Thyroid gland (tissue), 4 donors: ENCODE measurements around the gene EBP. TPM values are rescaled to one million over a fixed set of nuclear protein-coding genes. Genes with fewer than 3 reads are reported as not detected.
"Not testable (repeated sequence)": the region's sequence is repeated elsewhere in the genome, so short reads cannot be mapped to it uniquely, and the experiment has no call there.

Source experiments
- DNase-seq, 2 donors: peaks; one replicate each; pipeline ENCODE4 v3.0.0-alpha.2; 2019
- H3K27ac ChIP-seq, 3 donors: fragments of 200-600 bp; sonication (generic); 1 replicate in 2 of 3; 2 replicates in 1 of 3; pipeline ENCODE4 v1.5.1; 2016 to 2019; ENCODE audit warnings: mild to moderate bottlenecking in 1 of 3, moderate library complexity in 1 of 3
- H3K27me3 ChIP-seq: fragments of 200-600 bp; sonication (generic); one replicate; pipeline ENCODE4 v1.5.1; 2019
- H3K36me3 ChIP-seq, 2 donors: fragments of 200-600 bp; sonication (generic); one replicate each; pipeline ENCODE4 v1.5.1; 2016 to 2019
- H3K4me1 ChIP-seq, 2 donors: fragments of 200-600 bp; sonication (generic); one replicate each; pipeline ENCODE4 v1.5.1; 2017 to 2019
- H3K4me3 ChIP-seq, 3 donors: fragments of 200-600 bp; sonication (generic); replicated peaks in 1 of 3; 1 replicate in 2 of 3; 2 replicates in 1 of 3; pipeline ENCODE4 v1.5.1; 2016; ENCODE audit warnings: mild to moderate bottlenecking in 1 of 3
- H3K9me3 ChIP-seq: fragments of 200-600 bp; sonication (generic); one replicate; pipeline ENCODE4 v1.5.1; 2017
- CTCF ChIP-seq, 6 experiments: fragments of 200-600 bp in 3 of 6; fragments of 450-650 bp in 3 of 6; sonication (generic) in 3 of 6; IDR thresholded peaks; one replicate each; pipeline ENCODE4 v1.5.1; 2016 to 2019; ENCODE audit warnings: antibody characterized with exemption in 6 of 6, mild to moderate bottlenecking in 2 of 6, inconsistent platforms in 1 of 6, moderate library complexity in 1 of 6
- POLR2A ChIP-seq, 2 donors: fragments of 450-650 bp; IDR thresholded peaks; one replicate each; pipeline ENCODE4 v1.6.1; 2017; ENCODE audit warnings: antibody characterized with exemption in 2 of 2, mild to moderate bottlenecking in 2 of 2, moderate library complexity in 1 of 2
- WGBS, 2 donors: methylation state at CpG; one replicate each; pipeline ENCODE4 v1.1.5; 2017; 5-methylcytosine and 5-hydroxymethylcytosine counted together
- intact Hi-C: fragments of 100-400 bp; cut with DNase I; formaldehyde crosslinking; loops from one replicate; pipeline ENCODE4 v1.15.1; 2023
- total RNA-seq, 4 donors: library from RNA; depleted of rRNA; stranded (reverse); fragments of >200 nt; gene quantifications; one replicate each; pipeline ENCODE4 v1.2.3, GENCODE V29; 2016

The EBP gene
- total RNA-seq, 4 donors from 2014 or later, result 11.0 to 43.5 (median 35.5) TPM

DNA sequence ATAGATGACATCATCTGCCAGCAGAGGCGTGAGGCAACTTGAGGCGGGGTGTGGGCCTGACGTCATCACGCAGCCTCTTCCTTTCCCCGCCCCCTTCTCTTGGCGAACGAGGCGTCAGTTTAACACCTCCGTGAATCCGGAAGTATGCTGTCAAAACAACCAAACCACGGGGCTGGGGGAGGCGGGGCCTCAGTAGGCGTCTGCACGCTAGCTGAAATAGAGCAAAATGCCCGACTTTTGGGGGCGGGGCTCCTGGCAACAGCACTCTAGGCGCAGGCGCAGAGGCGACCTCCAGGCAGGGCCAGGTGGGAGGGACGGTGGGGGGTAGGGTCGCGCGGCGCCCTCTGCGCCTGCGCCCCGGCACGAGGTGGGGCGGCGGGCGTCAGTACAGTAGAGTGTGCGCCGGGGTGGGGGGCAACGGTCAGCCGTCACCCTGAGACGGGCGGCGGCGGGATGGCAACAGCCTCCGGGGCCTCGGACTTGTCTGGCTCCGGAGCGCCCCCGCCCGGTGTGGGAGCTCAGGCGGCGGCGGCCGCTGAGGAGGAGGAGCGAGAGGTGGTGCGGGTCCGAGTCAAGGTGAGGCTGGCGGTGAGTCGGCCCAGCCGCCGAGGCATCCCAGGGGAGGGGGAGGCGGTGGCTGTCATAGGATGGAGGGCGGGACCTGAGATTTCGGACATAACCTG, 17.9 kb downstream of the EBP start, which contains the start of gene TBC1D25:
TBC1D25 (plus strand) TSS at position 370 of the 683 bp plus-strand sequence; CDS start at position 454, 84 bp downstream.
- peak in 1 of 2 donors; percentile 67 for TF ChIP-seq POLR2A (IDR thresholded peaks at IDR 0.05)
- TF ChIP-seq CTCF (IDR thresholded peaks at IDR 0.05), result peak in 2 of 6 experiments; percentile 18 to 37
- 0% methylated on average over 15 to 16 of the region's 59 CpGs for WGBS, 2 donors
- intact Hi-C loops, result no loop called here
- peak; percentile 97 to 98 for DNase-seq
- peaks cover 6% of the 10 kb centered on the region in 2 donors for H3K4me1 ChIP-seq
- H3K9me3 ChIP-seq, result no peaks in the 10 kb centered on the region
- no peaks in the 10 kb centered on the region for H3K27me3 ChIP-seq
- no peaks in the 10 kb centered on the region for H3K36me3 ChIP-seq
- H3K4me3 ChIP-seq, result peak within 1 kb of the TSS in 2 of 3 donors; percentile 50 to 66
- H3K27ac ChIP-seq, result peak within 1 kb of the TSS; percentile 78 to 89 (median 85)

- Histone ChIP-seq H3K4me3 (peak overlapping the region in 2 of 3 donors; percentile 50 to 66), H3K4me1 (peaks cover 6% of the 10 kb centered on the region in 2 donors), H3K9me3 (no peaks in the 10 kb centered on the region), H3K27ac (peak overlapping the region; percentile 78 to 89 (median 85)), H3K36me3 (no peaks in the 10 kb centered on the region), H3K27me3 (no peaks in the 10 kb centered on the region)
- peak in 1 of 2 donors; percentile 52 for DNase-seq
- 3 to 4% methylated on average over 10 to 12 of the region's 12 CpGs for WGBS, 2 donors
- intact Hi-C loops, result no loop called here
- no peak for TF ChIP-seq CTCF (IDR thresholded peaks at IDR 0.05)
- no peak for TF ChIP-seq POLR2A (IDR thresholded peaks at IDR 0.05)
These were observed 18.4 kb downstream of the EBP start for GRCh38 chrX:48540028-48540375.

DNA sequence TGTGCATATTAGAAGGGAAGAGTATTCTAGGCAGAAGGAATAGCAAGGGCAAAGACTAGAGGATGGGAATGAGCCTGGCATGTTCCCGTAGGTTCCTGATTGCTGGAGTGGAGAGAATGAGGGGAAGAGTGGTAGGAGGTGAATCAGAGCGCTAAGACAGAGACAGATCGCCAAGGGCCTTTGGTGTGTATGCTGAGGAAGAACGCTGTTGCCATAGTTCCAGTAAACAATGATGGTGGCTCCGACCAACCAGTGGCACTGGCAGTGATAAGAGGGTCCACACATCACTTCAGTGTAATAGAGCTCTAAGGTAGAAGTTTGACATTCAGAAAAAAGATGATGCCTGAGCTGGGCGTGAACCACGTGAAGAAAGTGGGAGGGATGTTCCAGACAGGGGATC, 18.9 kb downstream of the EBP start:
- 76 to 83% methylated on average over 7 of the region's 7 CpGs for WGBS, 2 donors
- intact Hi-C loops, result no loop called here

GRCh38 chrX:48541140-48541814, 19.7 kb downstream of the EBP start:
- Histone ChIP-seq H3K27ac (no peak overlapping the region), H3K4me3 (no peak overlapping the region), H3K4me1 (peaks cover 6% of the 10 kb centered on the region in 2 donors), H3K36me3 (no peaks in the 10 kb centered on the region), H3K9me3 (no peaks in the 10 kb centered on the region), H3K27me3 (no peaks in the 10 kb centered on the region)
- intact Hi-C loops, result no loop called here
- no peak for DNase-seq
- no peak for TF ChIP-seq POLR2A (IDR thresholded peaks at IDR 0.05)
- no peak for TF ChIP-seq CTCF (IDR thresholded peaks at IDR 0.05)
- WGBS, 2 donors, result 83 to 91% methylated on average over 10 of the region's 10 CpGs

More for the DNA sequence above, 18.9 kb downstream of the EBP start:
- Histone ChIP-seq H3K27me3 (no peaks in the 10 kb centered on the region), H3K4me3 (peak overlapping the region in 1 of 3 donors; percentile 50), H3K9me3 (no peaks in the 10 kb centered on the region), H3K36me3 (no peaks in the 10 kb centered on the region), H3K27ac (peak overlapping the region in 1 of 3 donors; percentile 89), H3K4me1 (peaks cover 6% of the 10 kb centered on the region in 2 donors)
- TF ChIP-seq POLR2A (IDR thresholded peaks at IDR 0.05) (no peak), CTCF (IDR thresholded peaks at IDR 0.05) (no peak)
- no peak for DNase-seq

GRCh38 chrX:48548871-48549270, 27.3 kb downstream of the EBP start:
- H3K27me3 ChIP-seq, result no peaks in the 10 kb centered on the region
- no peak overlapping the region for H3K27ac ChIP-seq
- WGBS, 2 donors, result 97 to 100% methylated on average over 3 of the region's 3 CpGs
- H3K4me3 ChIP-seq, result no peak overlapping the region
- no peak for TF ChIP-seq CTCF (IDR thresholded peaks at IDR 0.05)
- H3K36me3 ChIP-seq, result no peaks in the 10 kb centered on the region
- H3K4me1 ChIP-seq, result no peaks in the 10 kb centered on the region
- DNase-seq, result no peak
- intact Hi-C loops, result no loop called here
- H3K9me3 ChIP-seq, result no peaks in the 10 kb centered on the region

DNA sequence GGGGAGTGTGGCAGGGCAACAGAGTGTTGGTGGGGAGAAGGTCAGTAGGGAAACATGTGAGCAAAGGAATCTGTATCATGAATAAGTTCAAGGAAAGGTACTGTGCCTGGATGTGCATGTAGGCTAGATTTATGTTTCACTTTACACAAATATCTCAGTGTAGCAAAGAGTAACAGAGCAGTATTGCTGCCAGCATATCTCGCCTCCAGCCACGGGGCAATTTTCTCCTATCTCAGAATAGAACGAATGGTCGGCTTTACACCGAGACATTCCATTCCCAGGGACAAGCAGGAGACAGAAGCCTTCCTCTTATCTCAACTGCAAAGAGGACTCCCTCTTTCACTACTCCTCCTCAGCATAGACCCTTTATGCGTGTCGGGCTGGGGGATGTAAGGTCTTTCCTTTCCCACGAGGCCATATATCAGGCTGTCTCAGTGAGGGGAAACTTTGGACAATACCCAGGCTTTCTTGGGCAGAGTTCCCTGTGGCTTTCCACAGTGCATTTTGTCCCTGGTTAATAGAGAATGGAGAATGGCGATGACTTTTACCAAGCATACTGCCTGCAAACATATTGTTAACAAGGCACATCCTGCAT, 34.2 kb downstream of the EBP start:
- DNase-seq, H3K9me3 ChIP-seq, H3K4me3 ChIP-seq, H3K27ac ChIP-seq, H3K27me3 ChIP-seq, intact Hi-C loops, H3K4me1 ChIP-seq: not testable (repeated sequence)
- 82 to 87% methylated on average over 9 of the region's 9 CpGs for WGBS, 2 donors
- H3K36me3 ChIP-seq, result peaks cover 0 to 12% of the 10 kb centered on the region in 2 donors
